H1 (cell line): ENCODE measurements around the gene CYP46A1.

Experiments used
- CBX5 ChIP-seq: fragments of 300-800, 300-1000 bp; sonication (generic); IDR thresholded peaks from 2 replicates; pipeline ENCODE4 v1.7.1; 2016; ENCODE audit warnings: antibody characterized with exemption, low read length, low read depth
- EP300 ChIP-seq, 2 experiments: IDR thresholded peaks; 1 replicate in 1 of 2; 2 replicates in 1 of 2; pipeline ENCODE4 v1.6.1; 2011 to 2012; ENCODE audit warnings: low read depth in 2 of 2, low read length in 2 of 2, mild to moderate bottlenecking in 2 of 2, borderline replicate concordance in 1 of 2, inconsistent platforms in 1 of 2, moderate library complexity in 1 of 2
- EZH2 ChIP-seq: fragments of 200-600 bp; sonication (generic); IDR thresholded peaks from 2 replicates; pipeline ENCODE4 v1.7.1; 2012; ENCODE audit warnings: low read depth, mild to moderate bottlenecking, moderate library complexity, low read length, inconsistent platforms; ENCODE audit not compliant: severe bottlenecking
- FOSL1 ChIP-seq: IDR thresholded peaks from 2 replicates; pipeline ENCODE4 v1.6.1; 2011; ENCODE audit warnings: mild to moderate bottlenecking, low read depth, low read length, moderate library complexity; ENCODE audit not compliant: insufficient read depth
- NRF1 ChIP-seq: IDR thresholded peaks from 2 replicates; pipeline ENCODE4 v1.6.1; 2011; ENCODE audit warnings: mild to moderate bottlenecking, low read depth, low read length, improper control_type of control experiment
- POLR2A ChIP-seq, 2 experiments: IDR thresholded peaks; 1 replicate in 1 of 2; 2 replicates in 1 of 2; pipeline ENCODE4 v1.6.1; 2011; ENCODE audit warnings: low read depth in 2 of 2, low read length in 2 of 2, mild to moderate bottlenecking in 2 of 2; ENCODE audit errors: control extremely low read depth in 1 of 2
- TF ChIP-seq, protein P1 (sequence below), 3 experiments: IDR thresholded peaks; 1 replicate in 2 of 3; 2 replicates in 1 of 3; pipeline versions ENCODE4 v1.5.1 to v1.6.1; 2011; ENCODE audit warnings: low read length in 3 of 3, mild to moderate bottlenecking in 3 of 3, inconsistent platforms in 2 of 3, low read depth in 1 of 3, moderate library complexity in 1 of 3; ENCODE audit not compliant: insufficient read depth in 1 of 3; ENCODE audit errors: control extremely low read depth in 1 of 3
- TF ChIP-seq, protein P2 (sequence below): IDR thresholded peaks from 2 replicates; pipeline ENCODE4 v1.6.1; 2012; ENCODE audit warnings: inconsistent platforms

DNA sequence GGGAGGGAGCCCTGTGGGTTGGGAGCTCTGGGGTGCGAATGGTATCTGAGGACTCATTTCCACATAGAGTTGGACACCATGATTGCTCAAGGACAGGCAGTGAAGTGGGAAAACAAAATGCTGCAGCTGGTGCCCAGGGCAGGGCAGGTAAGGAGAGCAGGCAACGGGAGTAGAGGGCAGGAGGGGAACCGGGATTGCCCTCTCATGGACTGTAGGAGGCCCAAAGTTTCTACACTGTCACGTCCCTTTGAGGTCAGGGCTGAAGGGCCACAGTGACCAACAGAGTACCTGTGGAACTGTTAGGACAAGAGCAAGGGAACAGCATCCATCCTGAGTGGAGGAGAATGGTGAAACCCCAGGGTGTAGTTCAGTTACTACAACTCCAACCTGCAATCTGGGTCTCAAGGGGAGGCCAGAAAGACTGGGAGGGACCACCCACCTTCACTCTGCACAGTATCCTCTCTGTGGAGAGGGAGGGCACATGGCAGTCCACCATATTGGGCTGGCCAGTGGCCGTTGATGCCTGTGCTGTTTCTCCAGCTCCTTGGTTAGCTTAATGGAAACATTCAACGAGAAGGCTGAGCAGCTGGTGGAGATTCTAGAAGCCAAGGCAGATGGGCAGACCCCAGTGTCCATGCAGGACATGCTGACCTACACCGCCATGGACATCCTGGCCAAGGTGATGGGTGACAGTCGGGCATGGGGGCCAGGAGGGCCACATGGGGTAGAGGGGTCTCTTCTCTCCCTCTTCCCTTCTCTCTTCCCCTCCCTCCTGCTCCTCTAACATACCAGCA lies 22.2 kb downstream of the CYP46A1 start:
- TF ChIP-seq, protein P1, sequence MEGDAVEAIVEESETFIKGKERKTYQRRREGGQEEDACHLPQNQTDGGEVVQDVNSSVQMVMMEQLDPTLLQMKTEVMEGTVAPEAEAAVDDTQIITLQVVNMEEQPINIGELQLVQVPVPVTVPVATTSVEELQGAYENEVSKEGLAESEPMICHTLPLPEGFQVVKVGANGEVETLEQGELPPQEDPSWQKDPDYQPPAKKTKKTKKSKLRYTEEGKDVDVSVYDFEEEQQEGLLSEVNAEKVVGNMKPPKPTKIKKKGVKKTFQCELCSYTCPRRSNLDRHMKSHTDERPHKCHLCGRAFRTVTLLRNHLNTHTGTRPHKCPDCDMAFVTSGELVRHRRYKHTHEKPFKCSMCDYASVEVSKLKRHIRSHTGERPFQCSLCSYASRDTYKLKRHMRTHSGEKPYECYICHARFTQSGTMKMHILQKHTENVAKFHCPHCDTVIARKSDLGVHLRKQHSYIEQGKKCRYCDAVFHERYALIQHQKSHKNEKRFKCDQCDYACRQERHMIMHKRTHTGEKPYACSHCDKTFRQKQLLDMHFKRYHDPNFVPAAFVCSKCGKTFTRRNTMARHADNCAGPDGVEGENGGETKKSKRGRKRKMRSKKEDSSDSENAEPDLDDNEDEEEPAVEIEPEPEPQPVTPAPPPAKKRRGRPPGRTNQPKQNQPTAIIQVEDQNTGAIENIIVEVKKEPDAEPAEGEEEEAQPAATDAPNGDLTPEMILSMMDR (IDR thresholded peaks at IDR 0.05; ENCODE audit: control extremely low read depth in 1 of 3, insufficient read depth in 1 of 3, low read depth in 1 of 3, low read length in 3 of 3): no peak
- TF ChIP-seq POLR2A (IDR thresholded peaks at IDR 0.05; ENCODE audit: control extremely low read depth in 1 of 2, low read depth in 2 of 2, low read length in 2 of 2): no peak
- no peak for TF ChIP-seq NRF1
- TF ChIP-seq, protein P2, sequence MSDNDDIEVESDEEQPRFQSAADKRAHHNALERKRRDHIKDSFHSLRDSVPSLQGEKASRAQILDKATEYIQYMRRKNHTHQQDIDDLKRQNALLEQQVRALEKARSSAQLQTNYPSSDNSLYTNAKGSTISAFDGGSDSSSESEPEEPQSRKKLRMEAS: no peak
- no peak for TF ChIP-seq EZH2
- TF ChIP-seq EP300 (IDR thresholded peaks at IDR 0.05; ENCODE audit: borderline replicate concordance in 1 of 2, low read depth in 2 of 2, low read length in 2 of 2): no peak
- TF ChIP-seq CBX5: no peak
- no peak for TF ChIP-seq FOSL1
